GM20000 (cell line): ENCODE results near the gene ITGA4.

Source experiments
- DNase-seq: peaks from one replicate; pipeline ENCODE4 v3.0.0; 2012; ENCODE audit warnings: low spot score
- TF ChIP-seq, protein P1 (sequence below): IDR thresholded peaks from 2 replicates; pipeline ENCODE4 v1.5.1; 2012; ENCODE audit warnings: mild to moderate bottlenecking, control low read depth; ENCODE audit errors: extremely low read depth, missing control alignments

Gene ITGA4

DNA sequence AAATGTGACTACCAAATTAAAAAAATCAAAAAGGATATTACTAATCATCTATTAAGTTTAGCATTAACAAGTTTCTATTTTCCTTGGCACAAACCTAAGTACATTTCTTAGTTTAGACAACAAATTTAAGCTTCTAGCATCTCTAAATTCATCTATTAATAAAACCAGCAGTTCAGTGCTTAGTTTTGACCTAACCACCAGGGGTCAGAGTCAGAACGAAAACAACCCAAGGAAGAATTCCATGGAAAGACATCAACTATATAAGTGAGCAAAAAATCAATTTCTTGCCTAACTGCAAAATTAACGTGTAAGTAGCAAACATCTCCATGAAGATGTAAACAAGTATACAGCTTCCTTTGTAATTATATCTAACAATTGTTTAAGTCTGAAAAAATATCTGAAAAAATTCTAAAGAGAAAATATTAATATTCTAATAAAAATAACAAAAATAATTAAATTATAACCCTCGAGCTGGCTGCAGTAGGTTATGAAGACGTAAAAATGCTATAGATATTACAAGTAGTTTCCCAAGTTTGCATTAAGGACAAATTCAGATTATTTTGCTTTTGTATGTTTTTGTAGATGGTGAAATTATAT is 116.1 kb downstream of the ITGA4 start:
- no peak for DNase-seq
- TF ChIP-seq, protein P1, sequence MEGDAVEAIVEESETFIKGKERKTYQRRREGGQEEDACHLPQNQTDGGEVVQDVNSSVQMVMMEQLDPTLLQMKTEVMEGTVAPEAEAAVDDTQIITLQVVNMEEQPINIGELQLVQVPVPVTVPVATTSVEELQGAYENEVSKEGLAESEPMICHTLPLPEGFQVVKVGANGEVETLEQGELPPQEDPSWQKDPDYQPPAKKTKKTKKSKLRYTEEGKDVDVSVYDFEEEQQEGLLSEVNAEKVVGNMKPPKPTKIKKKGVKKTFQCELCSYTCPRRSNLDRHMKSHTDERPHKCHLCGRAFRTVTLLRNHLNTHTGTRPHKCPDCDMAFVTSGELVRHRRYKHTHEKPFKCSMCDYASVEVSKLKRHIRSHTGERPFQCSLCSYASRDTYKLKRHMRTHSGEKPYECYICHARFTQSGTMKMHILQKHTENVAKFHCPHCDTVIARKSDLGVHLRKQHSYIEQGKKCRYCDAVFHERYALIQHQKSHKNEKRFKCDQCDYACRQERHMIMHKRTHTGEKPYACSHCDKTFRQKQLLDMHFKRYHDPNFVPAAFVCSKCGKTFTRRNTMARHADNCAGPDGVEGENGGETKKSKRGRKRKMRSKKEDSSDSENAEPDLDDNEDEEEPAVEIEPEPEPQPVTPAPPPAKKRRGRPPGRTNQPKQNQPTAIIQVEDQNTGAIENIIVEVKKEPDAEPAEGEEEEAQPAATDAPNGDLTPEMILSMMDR, result peak; percentile 33

DNA sequence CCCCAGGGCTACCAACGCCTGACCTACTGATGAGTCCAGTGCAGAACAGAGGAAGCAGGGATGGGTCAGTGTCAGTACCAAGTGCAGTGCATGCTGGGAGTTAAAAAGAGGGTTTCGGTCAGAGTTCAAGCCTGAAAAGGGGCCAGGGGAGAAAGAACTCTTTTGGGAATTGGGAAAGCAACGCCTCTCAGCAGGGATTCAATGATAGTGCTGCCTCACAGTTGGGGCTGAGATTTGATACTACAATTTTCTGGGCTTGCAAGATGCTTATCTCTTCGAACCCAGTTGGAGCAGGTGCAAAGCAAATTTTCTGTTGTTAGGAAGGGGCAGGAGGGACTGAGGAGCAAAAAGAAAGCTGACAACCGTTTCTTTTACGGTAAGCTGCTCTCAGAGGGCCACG is 117.1 kb downstream of the ITGA4 start:
- TF ChIP-seq, protein P1, result no peak

DNA sequence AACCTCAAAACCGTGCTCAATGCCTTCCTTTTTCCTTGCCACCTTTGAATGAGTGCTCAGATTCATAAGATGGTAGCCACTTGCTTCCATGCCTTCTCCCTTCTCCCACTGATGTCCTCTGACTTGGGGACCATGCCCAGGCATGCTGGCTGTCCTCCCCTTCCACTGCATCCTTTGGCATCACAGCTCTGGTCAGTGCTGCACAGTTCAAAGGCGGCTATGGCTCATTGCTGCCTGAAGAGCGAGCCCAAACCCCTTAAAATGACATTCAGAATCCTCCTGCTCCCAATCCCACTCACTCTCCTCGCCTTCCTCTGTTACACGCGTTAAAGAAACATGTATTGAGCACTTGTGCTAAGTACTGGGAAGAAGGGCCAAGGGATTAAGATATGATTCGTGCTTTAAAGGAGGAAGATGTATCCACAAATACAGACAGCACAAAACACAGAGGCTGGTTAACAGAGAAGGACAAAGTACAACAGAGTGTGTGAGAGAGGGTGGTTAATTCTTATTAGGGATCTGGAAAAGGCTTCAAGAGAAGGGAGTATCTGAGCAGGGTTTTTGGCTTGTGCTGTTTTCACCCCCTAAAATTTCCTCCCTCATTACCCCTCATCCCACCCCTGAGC is 118.0 kb downstream of the ITGA4 start:
- TF ChIP-seq, protein P1, result no peak
- no peak for DNase-seq

More for the DNA sequence above, 117.1 kb downstream of the ITGA4 start:
- DNase-seq, result no peak

DNA sequence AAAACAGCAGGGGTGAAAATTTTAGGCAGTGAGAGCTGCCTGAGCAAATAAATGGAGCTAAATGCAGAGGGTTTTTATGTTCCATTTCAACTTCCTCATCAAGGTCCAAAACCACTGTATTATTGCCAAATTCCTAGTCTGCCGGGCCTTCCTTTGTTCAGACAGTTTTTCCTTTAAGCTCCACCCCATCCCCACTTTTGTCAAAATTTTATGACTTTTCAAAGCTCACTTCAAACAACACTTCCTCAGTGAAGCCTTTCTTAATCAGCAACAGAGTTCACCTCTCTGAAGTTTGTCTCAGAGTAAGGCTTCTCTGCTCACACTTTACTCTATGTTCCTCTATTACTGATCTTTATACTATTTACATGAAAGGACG is 118.5 kb downstream of the ITGA4 start:
- TF ChIP-seq, protein P1, result no peak
- no peak for DNase-seq

DNA sequence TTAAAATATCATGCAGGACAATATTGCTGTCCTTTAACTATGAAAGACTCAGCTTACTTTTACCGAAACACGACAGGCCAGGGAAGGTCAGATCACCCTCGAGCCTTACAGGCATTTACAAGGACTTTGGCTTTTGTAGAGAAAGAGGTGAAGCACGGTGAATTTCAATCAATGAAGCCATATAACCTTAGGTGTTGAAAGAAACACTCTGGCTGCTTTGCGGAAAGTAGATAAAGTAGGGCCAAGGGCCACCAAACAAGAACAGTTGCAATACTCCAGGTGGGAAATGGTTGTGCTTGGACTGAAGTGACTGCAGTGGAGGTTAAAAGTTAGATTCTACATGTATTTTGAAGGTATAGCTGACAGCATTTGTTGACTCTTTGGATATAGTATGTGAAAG is 119.2 kb downstream of the ITGA4 start:
- TF ChIP-seq, protein P1, result no peak
- no peak for DNase-seq

DNA sequence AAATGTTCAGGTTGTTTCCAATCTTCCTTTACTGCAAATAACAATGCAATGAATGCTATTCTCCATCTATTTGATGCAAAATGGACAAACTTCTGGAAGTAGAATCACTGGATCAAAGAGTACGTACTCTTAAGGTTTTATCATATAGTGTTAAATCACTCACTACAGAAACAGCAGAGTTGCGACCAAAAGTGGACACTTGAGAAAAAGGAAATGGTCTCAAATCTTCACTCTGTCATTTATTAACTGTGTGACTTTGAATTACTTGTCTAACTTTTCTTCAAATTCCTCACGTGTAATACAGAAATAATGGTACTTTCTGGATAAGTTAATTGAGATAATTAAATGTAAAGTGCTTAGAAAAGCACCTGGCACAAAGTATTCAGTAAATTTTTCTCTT is 121.6 kb downstream of the ITGA4 start:
- TF ChIP-seq, protein P1, result no peak
- no peak for DNase-seq

DNA sequence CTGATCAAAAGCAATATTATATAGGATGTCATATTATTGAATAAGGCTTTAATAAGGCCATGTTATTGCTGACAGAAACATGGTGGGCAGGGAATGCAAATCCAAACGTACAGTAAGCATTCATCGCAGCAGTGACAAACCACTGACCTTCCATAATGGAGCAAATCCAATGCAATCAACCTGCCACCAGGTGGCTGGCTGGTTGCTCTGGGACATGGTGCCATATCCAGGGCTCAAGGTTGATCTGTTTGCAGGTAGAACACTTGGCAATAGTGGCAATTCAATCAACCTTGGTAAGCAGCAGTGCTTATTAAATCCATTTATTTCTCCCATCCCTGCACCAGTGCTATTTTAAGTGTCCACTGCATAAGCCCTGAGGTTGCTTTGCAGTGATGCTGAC is 124.3 kb downstream of the ITGA4 start:
- TF ChIP-seq, protein P1, result no peak
- DNase-seq, result no peak
